SK-N-SH treated with all-trans-retinoic acid at 6 μM for 48 hours (cell line): Measurements from ENCODE around the gene TOP1.

Experiments
- ATAC-seq: fragments of 200-7000 bp; cut with Tn5 transposase; 3 replicates; pipeline ENCODE4 v1.9.1; 2020; ENCODE audit warnings: mild to moderate bottlenecking, moderate library complexity
- ARNTL ChIP-seq: fragments of 450-650 bp; formaldehyde crosslinking; IDR thresholded peaks from 2 replicates; pipeline ENCODE4 v1.5.0; 2020; ENCODE audit warnings: low read depth, mild to moderate bottlenecking, moderate library complexity, borderline replicate concordance
- BACH2 ChIP-seq: fragments of 250-450 bp; sonication (Bioruptor Pico); IDR thresholded peaks from 2 replicates; pipeline ENCODE4 v1.9.0; 2021; ENCODE audit warnings: mild to moderate bottlenecking, borderline replicate concordance
- CSDC2 ChIP-seq: fragments of 250-450 bp; sonication (Bioruptor Pico); IDR thresholded peaks from 2 replicates; pipeline ENCODE4 v1.5.0; 2020; ENCODE audit warnings: mild to moderate bottlenecking, moderate library complexity
- ESRRG ChIP-seq: fragments of 250-450 bp; sonication (Bioruptor Pico); IDR thresholded peaks from 2 replicates; pipeline ENCODE4 v1.6.1; 2021; ENCODE audit warnings: mild to moderate bottlenecking
- GLIS3 ChIP-seq: fragments of 250-450 bp; sonication (Bioruptor Pico); IDR thresholded peaks from 2 replicates; pipeline ENCODE4 v1.5.0; 2020; ENCODE audit warnings: mild to moderate bottlenecking, moderate library complexity
- ISL1 ChIP-seq: fragments of 250-450 bp; sonication (Bioruptor Pico); IDR thresholded peaks from 2 replicates; pipeline ENCODE4 v2.1.2; 2022; ENCODE audit warnings: mild to moderate bottlenecking, moderate library complexity
- OSR1 ChIP-seq: fragments of 250-450 bp; sonication (Bioruptor Pico); IDR thresholded peaks from 2 replicates; pipeline ENCODE4 v1.8.0; 2022; ENCODE audit warnings: moderate library complexity, mild to moderate bottlenecking, inconsistent platforms
- RARB ChIP-seq: fragments of 250-450 bp; sonication (Bioruptor Pico); IDR thresholded peaks from 2 replicates; pipeline ENCODE4 v1.8.0; 2021; ENCODE audit warnings: mild to moderate bottlenecking, moderate library complexity
- SNAI2 ChIP-seq: fragments of 250-450 bp; sonication (Bioruptor Pico); IDR thresholded peaks from 2 replicates; pipeline ENCODE4 v1.5.0; 2020; ENCODE audit warnings: mild to moderate bottlenecking, moderate library complexity
- TCF4 ChIP-seq: fragments of 250-450 bp; sonication (Bioruptor Pico); IDR thresholded peaks from 2 replicates; pipeline ENCODE4 v1.8.0; 2021; ENCODE audit warnings: mild to moderate bottlenecking, moderate library complexity, borderline replicate concordance
- TOX ChIP-seq: fragments of 250-450 bp; sonication (Bioruptor Pico); IDR thresholded peaks from 2 replicates; pipeline ENCODE4 v1.8.0; 2021; ENCODE audit warnings: mild to moderate bottlenecking, moderate library complexity, borderline replicate concordance
- ZC3H10 ChIP-seq: fragments of 250-450 bp; sonication (Bioruptor Pico); IDR thresholded peaks from 2 replicates; pipeline ENCODE4 v1.5.1; 2021; ENCODE audit warnings: mild to moderate bottlenecking, moderate library complexity
- ZFP3 ChIP-seq: fragments of 250-450 bp; sonication (Bioruptor Pico); IDR thresholded peaks from 2 replicates; pipeline ENCODE4 v1.5.0; 2020; ENCODE audit warnings: mild to moderate bottlenecking, moderate library complexity
- ZFP30 ChIP-seq: fragments of 450-650 bp; formaldehyde crosslinking; IDR thresholded peaks from 2 replicates; pipeline ENCODE4 v1.5.0; 2022; ENCODE audit warnings: mild to moderate bottlenecking, moderate library complexity
- ZNF565 ChIP-seq: fragments of 450-650 bp; formaldehyde crosslinking; conservative IDR thresholded peaks from 2 replicates; pipeline ENCODE4 v1.5.0; 2020; ENCODE audit warnings: low read depth, mild to moderate bottlenecking, moderate library complexity
- ZNF70 ChIP-seq: fragments of 450-650 bp; formaldehyde crosslinking; IDR thresholded peaks from 2 replicates; pipeline ENCODE4 v1.5.0; 2020; ENCODE audit warnings: mild to moderate bottlenecking, moderate library complexity
- ZNF8 ChIP-seq: fragments of 450-650 bp; formaldehyde crosslinking; IDR thresholded peaks from 2 replicates; pipeline ENCODE4 v1.5.0; 2020; ENCODE audit warnings: mild to moderate bottlenecking, moderate library complexity
- TF ChIP-seq, protein P1 (sequence below): fragments of 250-450 bp; sonication (Bioruptor Pico); IDR thresholded peaks from 2 replicates; pipeline ENCODE4 v1.5.1; 2020; ENCODE audit warnings: low read depth, mild to moderate bottlenecking, moderate library complexity
- TF ChIP-seq, protein P2 (sequence below): fragments of 250-450 bp; sonication (Bioruptor Pico); IDR thresholded peaks from 2 replicates; pipeline ENCODE4 v1.8.0; 2020; ENCODE audit warnings: mild to moderate bottlenecking, moderate library complexity, borderline replicate concordance
- TF ChIP-seq, protein P3 (sequence below): fragments of 250-450 bp; sonication (Bioruptor Pico); IDR thresholded peaks from 2 replicates; pipeline ENCODE4 v1.8.0; 2021; ENCODE audit warnings: low read depth, mild to moderate bottlenecking, moderate library complexity, borderline replicate concordance
- TF ChIP-seq, protein P4 (sequence below): fragments of 250-450 bp; sonication (Bioruptor Pico); IDR thresholded peaks from 2 replicates; pipeline ENCODE4 v1.5.1; 2021; ENCODE audit warnings: mild to moderate bottlenecking, moderate library complexity
- TF ChIP-seq, protein P5 (sequence below): fragments of 250-450 bp; sonication (Bioruptor Pico); IDR thresholded peaks from 2 replicates; pipeline ENCODE4 v1.5.0; 2020; ENCODE audit warnings: mild to moderate bottlenecking, moderate library complexity

TOP1 gene

DNA sequence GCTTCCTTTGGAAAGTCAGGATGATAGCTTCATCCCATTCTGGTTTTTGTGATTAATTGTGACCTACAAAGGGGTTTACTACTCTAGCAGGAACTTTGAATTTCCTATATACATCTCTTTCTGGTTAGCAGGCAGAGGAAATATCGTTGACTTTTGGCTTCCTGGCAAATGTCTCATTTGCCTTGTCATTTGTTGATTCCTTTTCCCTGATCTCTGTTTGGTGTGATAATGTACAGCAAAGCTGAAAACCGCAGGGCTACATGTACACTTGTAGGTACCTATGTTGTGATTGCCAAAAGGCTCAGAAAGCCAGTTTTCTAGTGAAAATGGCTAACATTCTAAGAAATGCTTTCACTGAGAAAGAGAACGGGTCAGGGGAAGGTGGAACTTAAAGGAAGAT lies 44.3 kb downstream of the TOP1 start:
- no peak for TF ChIP-seq RARB (CRISPR knock-in tag)
- TF ChIP-seq, protein P1, sequence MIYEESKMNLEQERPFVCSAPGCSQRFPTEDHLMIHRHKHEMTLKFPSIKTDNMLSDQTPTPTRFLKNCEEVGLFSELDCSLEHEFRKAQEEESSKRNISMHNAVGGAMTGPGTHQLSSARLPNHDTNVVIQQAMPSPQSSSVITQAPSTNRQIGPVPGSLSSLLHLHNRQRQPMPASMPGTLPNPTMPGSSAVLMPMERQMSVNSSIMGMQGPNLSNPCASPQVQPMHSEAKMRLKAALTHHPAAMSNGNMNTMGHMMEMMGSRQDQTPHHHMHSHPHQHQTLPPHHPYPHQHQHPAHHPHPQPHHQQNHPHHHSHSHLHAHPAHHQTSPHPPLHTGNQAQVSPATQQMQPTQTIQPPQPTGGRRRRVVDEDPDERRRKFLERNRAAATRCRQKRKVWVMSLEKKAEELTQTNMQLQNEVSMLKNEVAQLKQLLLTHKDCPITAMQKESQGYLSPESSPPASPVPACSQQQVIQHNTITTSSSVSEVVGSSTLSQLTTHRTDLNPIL (CRISPR knock-in tag) = no peak
- TF ChIP-seq ISL1 (CRISPR knock-in tag) = no peak
- no peak for ATAC-seq

DNA sequence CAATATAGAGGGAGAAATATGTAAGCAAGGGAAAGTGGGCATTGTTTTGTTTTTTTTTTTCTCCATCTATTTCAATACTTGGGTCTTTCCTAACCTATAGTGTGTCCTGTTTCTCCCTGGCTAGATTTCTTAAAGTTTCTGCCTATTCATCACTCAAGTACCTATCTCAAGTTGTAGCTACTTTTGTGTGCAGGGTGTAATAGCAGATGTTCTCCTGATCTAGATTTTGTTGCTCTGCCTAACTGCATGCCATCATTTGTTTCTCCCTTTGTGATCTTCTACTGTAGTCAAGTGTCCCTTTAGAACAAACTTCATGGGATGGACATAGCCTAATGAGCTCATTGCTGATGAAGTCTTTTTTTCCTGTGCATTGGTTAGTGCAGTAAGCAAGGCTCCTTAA lies 45.8 kb downstream of the TOP1 start:
- TF ChIP-seq ZC3H10 (CRISPR knock-in tag) (no peak), ZFP30 (CRISPR knock-in tag) (no peak), TCF4 (CRISPR knock-in tag) (no peak), ESRRG (no peak), OSR1 (CRISPR knock-in tag) (no peak), ZNF565 (no peak), TOX (CRISPR knock-in tag) (no peak), BACH2 (CRISPR knock-in tag) (no peak), CSDC2 (CRISPR knock-in tag) (no peak)
- TF ChIP-seq, protein P2, sequence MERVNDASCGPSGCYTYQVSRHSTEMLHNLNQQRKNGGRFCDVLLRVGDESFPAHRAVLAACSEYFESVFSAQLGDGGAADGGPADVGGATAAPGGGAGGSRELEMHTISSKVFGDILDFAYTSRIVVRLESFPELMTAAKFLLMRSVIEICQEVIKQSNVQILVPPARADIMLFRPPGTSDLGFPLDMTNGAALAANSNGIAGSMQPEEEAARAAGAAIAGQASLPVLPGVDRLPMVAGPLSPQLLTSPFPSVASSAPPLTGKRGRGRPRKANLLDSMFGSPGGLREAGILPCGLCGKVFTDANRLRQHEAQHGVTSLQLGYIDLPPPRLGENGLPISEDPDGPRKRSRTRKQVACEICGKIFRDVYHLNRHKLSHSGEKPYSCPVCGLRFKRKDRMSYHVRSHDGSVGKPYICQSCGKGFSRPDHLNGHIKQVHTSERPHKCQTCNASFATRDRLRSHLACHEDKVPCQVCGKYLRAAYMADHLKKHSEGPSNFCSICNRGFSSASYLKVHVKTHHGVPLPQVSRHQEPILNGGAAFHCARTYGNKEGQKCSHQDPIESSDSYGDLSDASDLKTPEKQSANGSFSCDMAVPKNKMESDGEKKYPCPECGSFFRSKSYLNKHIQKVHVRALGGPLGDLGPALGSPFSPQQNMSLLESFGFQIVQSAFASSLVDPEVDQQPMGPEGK (CRISPR knock-in tag) = no peak
- TF ChIP-seq, protein P1 (CRISPR knock-in tag) = no peak
- ATAC-seq = no peak

DNA sequence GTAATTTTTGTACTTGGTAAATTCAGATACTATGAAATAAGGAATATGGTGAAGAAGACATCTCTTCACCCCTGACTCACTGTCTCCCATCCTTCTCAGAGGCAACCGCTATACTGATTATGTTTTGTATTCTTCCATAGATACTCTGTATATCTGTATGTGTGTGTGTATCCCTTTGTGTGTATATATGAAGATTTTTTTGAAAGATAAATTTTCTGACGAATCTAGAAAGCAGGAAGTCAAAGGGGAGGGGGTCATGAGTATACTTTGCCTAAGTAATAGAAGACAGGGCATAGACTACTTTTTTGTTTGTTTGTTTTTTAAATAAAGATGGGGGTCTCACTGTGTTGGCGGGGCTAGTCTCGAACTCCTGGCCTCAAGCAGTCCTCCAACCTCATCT lies 48.2 kb downstream of the TOP1 start:
- TF ChIP-seq, protein P3, sequence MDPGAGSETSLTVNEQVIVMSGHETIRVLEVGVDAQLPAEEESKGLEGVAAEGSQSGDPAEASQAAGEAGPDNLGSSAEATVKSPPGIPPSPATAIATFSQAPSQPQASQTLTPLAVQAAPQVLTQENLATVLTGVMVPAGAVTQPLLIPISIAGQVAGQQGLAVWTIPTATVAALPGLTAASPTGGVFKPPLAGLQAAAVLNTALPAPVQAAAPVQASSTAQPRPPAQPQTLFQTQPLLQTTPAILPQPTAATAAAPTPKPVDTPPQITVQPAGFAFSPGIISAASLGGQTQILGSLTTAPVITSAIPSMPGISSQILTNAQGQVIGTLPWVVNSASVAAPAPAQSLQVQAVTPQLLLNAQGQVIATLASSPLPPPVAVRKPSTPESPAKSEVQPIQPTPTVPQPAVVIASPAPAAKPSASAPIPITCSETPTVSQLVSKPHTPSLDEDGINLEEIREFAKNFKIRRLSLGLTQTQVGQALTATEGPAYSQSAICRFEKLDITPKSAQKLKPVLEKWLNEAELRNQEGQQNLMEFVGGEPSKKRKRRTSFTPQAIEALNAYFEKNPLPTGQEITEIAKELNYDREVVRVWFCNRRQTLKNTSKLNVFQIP (CRISPR knock-in tag) = no peak
- TF ChIP-seq ESRRG (no peak), GLIS3 (CRISPR knock-in tag) (no peak), OSR1 (CRISPR knock-in tag) (no peak), ZFP3 (no peak), ZC3H10 (CRISPR knock-in tag) (no peak), BACH2 (CRISPR knock-in tag) (no peak), ZNF8 (CRISPR knock-in tag) (no peak), ZNF565 (no peak), SNAI2 (no peak), TOX (CRISPR knock-in tag) (no peak), ZNF70 (CRISPR knock-in tag) (no peak), ARNTL (CRISPR knock-in tag) (no peak)
- TF ChIP-seq, protein P4, sequence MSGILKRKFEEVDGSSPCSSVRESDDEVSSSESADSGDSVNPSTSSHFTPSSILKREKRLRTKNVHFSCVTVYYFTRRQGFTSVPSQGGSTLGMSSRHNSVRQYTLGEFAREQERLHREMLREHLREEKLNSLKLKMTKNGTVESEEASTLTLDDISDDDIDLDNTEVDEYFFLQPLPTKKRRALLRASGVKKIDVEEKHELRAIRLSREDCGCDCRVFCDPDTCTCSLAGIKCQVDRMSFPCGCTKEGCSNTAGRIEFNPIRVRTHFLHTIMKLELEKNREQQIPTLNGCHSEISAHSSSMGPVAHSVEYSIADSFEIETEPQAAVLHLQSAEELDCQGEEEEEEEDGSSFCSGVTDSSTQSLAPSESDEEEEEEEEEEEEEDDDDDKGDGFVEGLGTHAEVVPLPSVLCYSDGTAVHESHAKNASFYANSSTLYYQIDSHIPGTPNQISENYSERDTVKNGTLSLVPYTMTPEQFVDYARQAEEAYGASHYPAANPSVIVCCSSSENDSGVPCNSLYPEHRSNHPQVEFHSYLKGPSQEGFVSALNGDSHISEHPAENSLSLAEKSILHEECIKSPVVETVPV (CRISPR knock-in tag) = no peak
- TF ChIP-seq, protein P1 (CRISPR knock-in tag) = no peak
- TF ChIP-seq, protein P5, sequence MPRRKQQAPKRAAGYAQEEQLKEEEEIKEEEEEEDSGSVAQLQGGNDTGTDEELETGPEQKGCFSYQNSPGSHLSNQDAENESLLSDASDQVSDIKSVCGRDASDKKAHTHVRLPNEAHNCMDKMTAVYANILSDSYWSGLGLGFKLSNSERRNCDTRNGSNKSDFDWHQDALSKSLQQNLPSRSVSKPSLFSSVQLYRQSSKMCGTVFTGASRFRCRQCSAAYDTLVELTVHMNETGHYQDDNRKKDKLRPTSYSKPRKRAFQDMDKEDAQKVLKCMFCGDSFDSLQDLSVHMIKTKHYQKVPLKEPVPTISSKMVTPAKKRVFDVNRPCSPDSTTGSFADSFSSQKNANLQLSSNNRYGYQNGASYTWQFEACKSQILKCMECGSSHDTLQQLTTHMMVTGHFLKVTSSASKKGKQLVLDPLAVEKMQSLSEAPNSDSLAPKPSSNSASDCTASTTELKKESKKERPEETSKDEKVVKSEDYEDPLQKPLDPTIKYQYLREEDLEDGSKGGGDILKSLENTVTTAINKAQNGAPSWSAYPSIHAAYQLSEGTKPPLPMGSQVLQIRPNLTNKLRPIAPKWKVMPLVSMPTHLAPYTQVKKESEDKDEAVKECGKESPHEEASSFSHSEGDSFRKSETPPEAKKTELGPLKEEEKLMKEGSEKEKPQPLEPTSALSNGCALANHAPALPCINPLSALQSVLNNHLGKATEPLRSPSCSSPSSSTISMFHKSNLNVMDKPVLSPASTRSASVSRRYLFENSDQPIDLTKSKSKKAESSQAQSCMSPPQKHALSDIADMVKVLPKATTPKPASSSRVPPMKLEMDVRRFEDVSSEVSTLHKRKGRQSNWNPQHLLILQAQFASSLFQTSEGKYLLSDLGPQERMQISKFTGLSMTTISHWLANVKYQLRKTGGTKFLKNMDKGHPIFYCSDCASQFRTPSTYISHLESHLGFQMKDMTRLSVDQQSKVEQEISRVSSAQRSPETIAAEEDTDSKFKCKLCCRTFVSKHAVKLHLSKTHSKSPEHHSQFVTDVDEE (CRISPR knock-in tag) = no peak
- no peak for ATAC-seq
